T-cell (primary cell): ENCODE data around the gene DNASE1L2. TPM values are rescaled to one million over a fixed set of nuclear protein-coding genes. Genes with fewer than 3 reads are reported as not detected.
A peak's percentile ranks its signal among the peaks of the same experiment; 100 is the strongest.

Experiments
- ATAC-seq, 4 experiments: fragments of 200-7000 bp in 3 of 4; fragments of 150-1000 bp in 1 of 4; cut with Tn5 transposase; replicated peaks in 1 of 4; 1 replicate in 3 of 4; 2 replicates in 1 of 4; pipeline ENCODE4 v1.10.0; 2021; ENCODE audit warnings: moderate library complexity in 3 of 4, mild to moderate bottlenecking in 2 of 4, moderate number of reproducible peaks in 1 of 4
- CTCF ChIA-PET, 2 donors: fragments of 300-600 bp; sonication (Branson Sonifier 250); formaldehyde crosslinking; loops; one replicate each; lab custom pipeline; 2022; ENCODE audit warnings: antibody characterized with exemption in 2 of 2; lab: Charles Lee
- POLR2A ChIA-PET, 2 donors: fragments of 300-600 bp; sonication (Branson Sonifier 250); formaldehyde crosslinking; loops; one replicate each; lab custom pipeline; 2022; ENCODE audit warnings: antibody characterized with exemption in 2 of 2; lab: Charles Lee
- DNase-seq, 35 experiments: peaks; one replicate each; pipeline versions ENCODE4 v3.0.0 to v3.0.0-alpha.2; 2013 to 2023
- H3K27ac ChIP-seq: one replicate; pipeline ENCODE4 v1.5.1; 2013; ENCODE audit warnings: low read length
- H3K27me3 ChIP-seq, 2 experiments: replicated peaks in 1 of 2; 1 replicate in 1 of 2; 2 replicates in 1 of 2; pipeline versions ENCODE4 v1.6.1 to v1.7.0; 2013; ENCODE audit warnings: low read length in 1 of 2, mixed read lengths in 1 of 2; ENCODE audit not compliant: control insufficient read depth in 2 of 2, insufficient read depth in 2 of 2; ENCODE audit errors: extremely low read depth in 1 of 2
- H3K36me3 ChIP-seq, 2 donors: 1 replicate in 1 of 2; 2 replicates in 1 of 2; pipeline versions ENCODE4 v1.6.1 to v1.7.0; 2013; ENCODE audit warnings: low read length in 1 of 2; ENCODE audit not compliant: control insufficient read depth in 2 of 2, insufficient read depth in 1 of 2; ENCODE audit errors: extremely low read depth in 1 of 2
- H3K4me1 ChIP-seq, 2 experiments: 1 replicate in 1 of 2; 2 replicates in 1 of 2; pipeline versions ENCODE4 v1.6.1 to v1.7.0; 2013; ENCODE audit warnings: low read length in 2 of 2, mixed read lengths in 1 of 2; ENCODE audit not compliant: insufficient read depth in 2 of 2, control insufficient read depth in 1 of 2; ENCODE audit errors: extremely low read depth in 1 of 2
- H3K4me3 ChIP-seq, 2 donors: 1 replicate in 1 of 2; 2 replicates in 1 of 2; pipeline versions ENCODE4 v1.5.1 to v1.7.0; 2013; ENCODE audit warnings: mild to moderate bottlenecking in 2 of 2, low read length in 1 of 2, moderate library complexity in 1 of 2; ENCODE audit not compliant: control insufficient read depth in 1 of 2; ENCODE audit errors: extremely low read depth in 1 of 2
- H3K9me3 ChIP-seq: 2 replicates; pipeline ENCODE4 v1.7.0; 2013
- H3K27ac Mint-ChIP-seq, 2 donors: one replicate each; pipeline ENCODE4 v1.8.0; 2020 to 2021; ENCODE audit warnings: mild to moderate bottlenecking in 2 of 2, mixed read lengths in 2 of 2
- H3K27me3 Mint-ChIP-seq, 2 donors: one replicate each; pipeline ENCODE4 v1.8.0; 2021 to 2022; ENCODE audit warnings: mixed read lengths in 2 of 2
- H3K36me3 Mint-ChIP-seq: one replicate; pipeline ENCODE4 v1.8.0; 2021; ENCODE audit warnings: mixed read lengths
- H3K4me1 Mint-ChIP-seq, 3 donors: one replicate each; pipeline ENCODE4 v1.8.0; 2020 to 2022; ENCODE audit warnings: mixed read lengths in 3 of 3, mild to moderate bottlenecking in 1 of 3
- H3K4me3 Mint-ChIP-seq, 3 donors: one replicate each; pipeline ENCODE4 v1.8.0; 2020 to 2022; ENCODE audit warnings: mild to moderate bottlenecking in 3 of 3, mixed read lengths in 3 of 3, moderate library complexity in 3 of 3
- H3K9me3 Mint-ChIP-seq, 3 donors: one replicate each; pipeline ENCODE4 v1.8.0; 2020 to 2022; ENCODE audit warnings: mixed read lengths in 3 of 3
- WGBS: methylation state at CpG from one replicate; pipeline ENCODE4 v1.1.5; 2013; ENCODE audit warnings: missing lambda C conversion rate; ENCODE audit not compliant: insufficient coverage; 5-methylcytosine and 5-hydroxymethylcytosine counted together
- total RNA-seq, 35 experiments: library from RNA in 6 of 35; stranded (reverse) in 6 of 35; fragments of 120-200 nt in 1 of 35; gene quantifications; one replicate each; pipeline versions ENCODE4 v1.2.1 to v1.2.4 and lab custom pipeline; 2013 to 2026

The DNASE1L2 gene, protein sequence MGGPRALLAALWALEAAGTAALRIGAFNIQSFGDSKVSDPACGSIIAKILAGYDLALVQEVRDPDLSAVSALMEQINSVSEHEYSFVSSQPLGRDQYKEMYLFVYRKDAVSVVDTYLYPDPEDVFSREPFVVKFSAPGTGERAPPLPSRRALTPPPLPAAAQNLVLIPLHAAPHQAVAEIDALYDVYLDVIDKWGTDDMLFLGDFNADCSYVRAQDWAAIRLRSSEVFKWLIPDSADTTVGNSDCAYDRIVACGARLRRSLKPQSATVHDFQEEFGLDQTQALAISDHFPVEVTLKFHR
- total RNA-seq: 1 to 10 TPM in 3 of 5 donors, under 1 TPM in 2; 0.63 to 3.3 (median 1.9) TPM
- 0.70 TPM for total RNA-seq (2013)
- total RNA-seq (lab: John Stamatoyannopoulos, UW): 0.25 to 3.6 (median 1.4) reads per million in 29 experiments

DNA sequence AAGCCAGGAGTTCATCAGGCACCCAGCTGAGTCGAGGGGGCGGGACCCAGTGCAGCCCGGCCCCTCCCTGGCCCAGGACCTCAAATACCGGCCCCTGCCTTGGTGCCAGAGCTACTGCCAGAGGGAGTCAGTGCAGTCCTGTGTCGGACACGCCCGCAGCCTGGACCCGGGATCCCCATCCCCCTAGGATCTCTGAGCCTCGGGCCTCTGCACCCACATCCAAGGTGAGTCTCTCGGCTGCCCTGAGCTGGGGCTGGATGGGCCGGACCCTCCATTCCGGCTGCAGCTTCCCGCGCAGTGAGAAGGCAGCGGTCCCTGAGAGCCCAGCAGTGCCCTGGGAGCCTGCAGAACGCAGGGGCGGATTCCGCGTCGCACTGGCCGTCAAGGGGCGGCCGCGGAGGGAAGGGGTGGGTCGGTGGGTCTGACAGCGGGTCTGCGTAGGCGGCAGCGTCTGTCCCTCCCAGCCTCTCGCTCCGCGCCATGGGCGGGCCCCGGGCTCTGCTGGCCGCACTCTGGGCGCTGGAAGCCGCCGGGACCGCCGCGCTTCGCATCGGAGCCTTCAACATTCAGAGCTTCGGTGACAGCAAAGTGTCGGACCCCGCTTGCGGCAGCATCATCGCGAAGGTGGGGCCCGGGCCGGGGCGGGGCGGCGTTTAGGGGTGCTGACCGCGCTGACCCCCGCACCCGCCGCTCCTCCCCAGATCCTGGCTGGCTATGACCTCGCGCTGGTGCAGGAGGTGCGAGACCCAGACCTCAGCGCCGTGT, at the start of gene DNASE1L2:
TSS of gene DNASE1L2 (plus strand) at position 108 of the 765 bp plus-strand sequence. CDS start at position 481, 373 bp downstream.
- DNase-seq (no peak), ATAC-seq (peak in 1 of 4 experiments; percentile 21)
- H3K27me3 Mint-ChIP-seq: peaks cover 0 to 4% of the 10 kb centered on the region in 2 donors
- peaks cover 0 to 2% (median 1%) of the 10 kb centered on the region in 3 donors for H3K4me1 Mint-ChIP-seq
- CTCF ChIA-PET: no interaction called here
- peaks cover 20 to 35% of the 10 kb centered on the region in 2 donors for H3K36me3 ChIP-seq
- peak within 1 kb of the TSS in 1 of 3 donors; percentile 15 for H3K4me3 Mint-ChIP-seq
- H3K4me3 ChIP-seq: no peak within 1 kb of the TSS
- no peak within 1 kb of the TSS for H3K27ac ChIP-seq
- peaks cover 0 to 37% of the 10 kb centered on the region in 2 experiments for H3K27me3 ChIP-seq
- POLR2A ChIA-PET: no interaction called here
- H3K4me1 ChIP-seq: peaks cover 2 to 15% of the 10 kb centered on the region in 2 experiments
- H3K9me3 Mint-ChIP-seq: no peaks in the 10 kb centered on the region
- no peaks in the 10 kb centered on the region for H3K9me3 ChIP-seq
- H3K27ac Mint-ChIP-seq: no peak within 1 kb of the TSS
- H3K36me3 Mint-ChIP-seq: peaks cover 18% of the 10 kb centered on the region
- 29% methylated on average over 64 of the region's 64 CpGs for WGBS

DNA sequence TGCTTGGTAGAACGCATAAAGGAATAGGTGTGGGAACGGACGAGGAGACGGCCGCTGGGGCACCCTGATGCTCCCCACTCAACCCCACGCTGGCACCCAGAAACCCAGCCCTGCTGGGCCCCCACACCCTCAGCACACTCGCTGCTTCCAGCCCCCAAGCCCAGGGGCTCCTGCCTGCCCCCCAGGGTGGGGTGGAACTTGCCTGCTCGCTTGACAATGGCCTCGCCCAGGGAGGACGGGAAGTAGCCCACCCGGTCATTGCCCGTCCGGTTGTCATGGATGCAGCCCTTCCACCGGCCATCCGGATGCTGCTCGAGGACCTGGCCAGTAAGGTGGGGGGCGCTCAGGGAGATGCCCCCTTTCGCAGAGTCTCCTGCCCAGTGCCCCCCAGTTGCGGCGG, 49.7 kb upstream of the DNASE1L2 start:
- Histone ChIP-seq H3K36me3 (no peaks in the 10 kb centered on the region), H3K27me3 (peaks cover 0 to 4% of the 10 kb centered on the region in 2 experiments), H3K9me3 (no peaks in the 10 kb centered on the region), H3K4me1 (peaks cover 0 to 3% of the 10 kb centered on the region in 2 experiments), H3K27ac (no peak overlapping the region), H3K4me3 (no peak overlapping the region)
- POLR2A ChIA-PET: no interaction called here
- DNase-seq: no peak
- Mint-ChIP-seq H3K36me3 (no peaks in the 10 kb centered on the region), H3K9me3 (no peaks in the 10 kb centered on the region), H3K27ac (no peak overlapping the region), H3K4me3 (no peak overlapping the region), H3K27me3 (no peaks in the 10 kb centered on the region), H3K4me1 (peaks cover 0 to 1% (median 0%) of the 10 kb centered on the region in 3 donors)
- CTCF ChIA-PET: no interaction called here
- no peak for ATAC-seq
- 87% methylated on average over 17 of the region's 20 CpGs for WGBS

- DNase-seq: no peak
- ChIA-PET CTCF (no interaction called here), POLR2A (no interaction called here)
- H3K36me3 Mint-ChIP-seq: no peaks in the 10 kb centered on the region
- H3K36me3 ChIP-seq: no peaks in the 10 kb centered on the region
- H3K27ac Mint-ChIP-seq: no peak overlapping the region
- no peak for ATAC-seq
- no peak overlapping the region for H3K27ac ChIP-seq
- 83% methylated on average over 15 of the region's 17 CpGs for WGBS
- H3K4me1 ChIP-seq: peaks cover 0 to 2% of the 10 kb centered on the region in 2 experiments
- no peak overlapping the region for H3K4me3 ChIP-seq
- H3K9me3 Mint-ChIP-seq: no peaks in the 10 kb centered on the region
- peaks cover 0 to 4% of the 10 kb centered on the region in 2 experiments for H3K27me3 ChIP-seq
- H3K27me3 Mint-ChIP-seq: no peaks in the 10 kb centered on the region
- H3K4me1 Mint-ChIP-seq: no peaks in the 10 kb centered on the region
- H3K4me3 Mint-ChIP-seq: no peak overlapping the region
- no peaks in the 10 kb centered on the region for H3K9me3 ChIP-seq
Observed at GRCh38 chr16:2187212-2187611, 49.0 kb upstream of the DNASE1L2 start.

DNA sequence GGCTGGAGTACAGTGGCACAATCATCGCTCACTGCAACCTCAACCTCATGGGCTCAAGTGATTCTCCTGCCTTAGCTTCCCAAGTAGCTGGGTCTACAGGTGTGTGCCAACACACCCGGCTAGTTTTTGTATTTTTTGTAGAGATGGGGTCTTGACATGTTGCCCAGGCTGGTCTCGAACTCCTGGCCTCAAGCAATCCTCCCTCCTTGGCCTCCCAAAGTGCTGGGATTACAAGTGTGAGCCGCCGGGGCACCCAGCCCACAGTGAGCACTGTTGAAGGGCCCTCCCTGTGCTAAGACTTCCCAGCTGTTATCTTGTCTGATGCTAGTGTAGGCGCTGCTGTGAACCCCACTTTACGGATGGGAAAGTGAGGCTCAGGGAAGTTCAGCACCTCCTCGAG, 47.8 kb upstream of the DNASE1L2 start:
- H3K27me3 Mint-ChIP-seq: no peaks in the 10 kb centered on the region
- Histone ChIP-seq H3K9me3 (no peaks in the 10 kb centered on the region), H3K27me3 (peaks cover 0 to 6% of the 10 kb centered on the region in 2 experiments), H3K4me3 (no peak overlapping the region), H3K36me3 (no peaks in the 10 kb centered on the region), H3K27ac (no peak overlapping the region), H3K4me1 (no peaks in the 10 kb centered on the region)
- no peak overlapping the region for H3K4me3 Mint-ChIP-seq
- no peaks in the 10 kb centered on the region for H3K4me1 Mint-ChIP-seq
- WGBS: 97% methylated on average over 4 of the region's 8 CpGs
- H3K9me3 Mint-ChIP-seq: no peaks in the 10 kb centered on the region
- no peaks in the 10 kb centered on the region for H3K36me3 Mint-ChIP-seq
- ChIA-PET POLR2A (no interaction called here), CTCF (no interaction called here)
- DNase-seq (no peak), ATAC-seq (no peak)
- no peak overlapping the region for H3K27ac Mint-ChIP-seq

GRCh38 chr16:2189252-2189893, 46.9 kb upstream of the DNASE1L2 start:
- Histone ChIP-seq H3K9me3 (no peaks in the 10 kb centered on the region), H3K4me3 (no peak overlapping the region), H3K27ac (no peak overlapping the region), H3K36me3 (no peaks in the 10 kb centered on the region), H3K4me1 (no peaks in the 10 kb centered on the region), H3K27me3 (peaks cover 0 to 15% of the 10 kb centered on the region in 2 experiments)
- ChIA-PET CTCF (no interaction called here), POLR2A (no interaction called here)
- H3K4me1 Mint-ChIP-seq: no peaks in the 10 kb centered on the region
- peaks cover 0 to 3% of the 10 kb centered on the region in 2 donors for H3K27me3 Mint-ChIP-seq
- DNase-seq (no peak), ATAC-seq (no peak)
- no peak overlapping the region for H3K4me3 Mint-ChIP-seq
- H3K9me3 Mint-ChIP-seq: no peaks in the 10 kb centered on the region
- no peaks in the 10 kb centered on the region for H3K36me3 Mint-ChIP-seq
- H3K27ac Mint-ChIP-seq: no peak overlapping the region
- WGBS: 93% methylated on average over 17 of the region's 25 CpGs

- Mint-ChIP-seq H3K27ac (no peak overlapping the region), H3K27me3 (peaks cover 5 to 8% of the 10 kb centered on the region in 2 donors), H3K4me3 (no peak overlapping the region), H3K4me1 (peaks cover 0 to 5% (median 4%) of the 10 kb centered on the region in 3 donors), H3K9me3 (no peaks in the 10 kb centered on the region), H3K36me3 (no peaks in the 10 kb centered on the region)
- Histone ChIP-seq H3K27ac (no peak overlapping the region), H3K9me3 (no peaks in the 10 kb centered on the region), H3K36me3 (no peaks in the 10 kb centered on the region), H3K4me3 (no peak overlapping the region), H3K4me1 (peaks cover 0 to 3% of the 10 kb centered on the region in 2 experiments), H3K27me3 (peaks cover 0 to 23% of the 10 kb centered on the region in 2 experiments)
- CTCF ChIA-PET: no interaction called here
- WGBS: 83% methylated on average over 17 of the region's 24 CpGs
- POLR2A ChIA-PET: interaction anchor here in 1 of 2 donors (0.7 kb wide), 1 partner anchor 251 kb away, joined by 5 read pairs; no protein-coding TSS in a partner anchor
- DNase-seq (no peak), ATAC-seq (no peak)
Observed at GRCh38 chr16:2190002-2190658, 46.1 kb upstream of the DNASE1L2 start.
